C4-2B (cell line): ENCODE data around the gene UQCRC2.

Experiments
- H3K27ac ChIP-seq: fragments of 450-650 bp; 2 replicates; pipeline ENCODE4 v1.5.1; 2017
- CTCF ChIP-seq: fragments of 450-650 bp; conservative IDR thresholded peaks from 2 replicates; pipeline ENCODE4 v1.5.1; 2017; ENCODE audit warnings: mild to moderate bottlenecking
- ZFX ChIP-seq: fragments of 450-650 bp; IDR thresholded peaks from 2 replicates; pipeline ENCODE4 v1.6.1; 2017

UQCRC2 gene

GRCh38 chr16:21949713-21950260 lies 3.4 kb upstream of the UQCRC2 start:
- no peak for TF ChIP-seq ZFX
- no peak for TF ChIP-seq CTCF
- no peak overlapping the region for H3K27ac ChIP-seq

DNA sequence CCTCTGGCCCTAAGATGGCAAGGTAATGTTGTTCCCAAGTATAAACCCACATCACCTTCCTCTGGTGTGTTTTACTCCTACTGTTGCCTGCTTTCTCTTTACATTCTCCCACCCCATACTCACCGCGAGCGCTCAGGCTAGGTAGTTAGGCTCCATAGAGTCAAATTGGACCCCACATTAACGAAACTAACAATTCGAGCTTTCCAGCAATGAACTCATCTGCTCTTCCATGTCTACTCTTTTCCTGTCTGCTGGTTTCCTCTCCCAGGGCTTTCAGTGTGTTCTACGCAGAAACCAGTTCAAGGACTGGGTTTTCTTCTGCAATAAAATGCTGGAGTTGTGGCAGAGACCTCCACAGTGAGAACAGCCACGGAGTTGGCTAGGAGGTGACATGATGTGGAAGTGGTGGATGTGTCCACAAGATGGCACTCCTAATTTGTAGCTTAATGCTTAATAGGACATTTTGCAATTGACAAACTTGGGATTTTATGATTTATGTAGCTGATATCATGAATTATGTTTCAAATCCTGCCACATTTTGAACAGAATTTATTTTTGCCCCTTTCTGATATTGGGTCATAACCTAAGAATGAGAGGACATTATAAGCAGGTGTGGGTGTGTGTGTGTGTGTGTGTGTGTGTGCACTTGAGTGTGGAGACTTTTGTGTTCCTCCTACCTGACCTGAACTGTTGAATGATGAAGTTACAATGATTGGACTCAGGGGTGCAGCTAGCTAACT lies 2.2 kb upstream of the UQCRC2 start:
- peak; percentile 75 for TF ChIP-seq CTCF
- no peak for TF ChIP-seq ZFX

DNA sequence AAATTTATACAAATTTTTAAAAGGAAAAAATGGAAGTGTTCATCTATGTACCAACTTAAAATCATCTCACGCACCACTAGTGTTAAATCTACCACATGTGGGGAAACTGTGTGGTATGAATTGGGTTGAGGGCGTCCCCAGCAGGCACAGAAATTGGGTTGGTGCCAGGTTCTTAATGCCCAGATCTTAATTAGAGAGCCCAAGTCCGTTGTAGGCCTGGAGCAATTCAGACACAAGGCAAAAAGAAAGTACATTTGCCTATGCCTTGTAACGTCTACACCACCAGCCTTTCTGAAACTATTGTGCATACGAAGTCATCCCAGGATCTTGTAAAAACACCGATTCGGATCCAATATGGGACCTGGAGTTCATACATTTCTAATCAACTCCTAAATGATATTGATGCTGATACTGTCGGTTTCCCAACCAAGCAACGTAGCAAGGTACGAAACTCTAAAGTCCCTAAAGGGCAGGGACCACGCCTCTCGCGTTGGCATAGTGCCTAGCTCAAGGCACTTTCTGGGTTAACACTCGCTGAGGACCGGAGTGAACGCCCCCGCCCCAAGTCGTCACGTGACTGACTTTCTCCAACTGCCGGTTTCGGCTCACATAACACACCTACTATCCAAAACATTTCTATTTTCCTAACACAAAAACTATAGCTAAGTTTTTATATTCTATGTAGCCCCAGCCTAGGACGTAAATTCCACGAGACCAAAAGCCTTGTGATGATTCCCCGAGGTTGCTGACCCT lies 945 bp upstream of the UQCRC2 start:
- no peak for TF ChIP-seq CTCF
- TF ChIP-seq ZFX, result no peak; the same call in 1 of the 2 replicates
- H3K27ac ChIP-seq, result peak overlapping the region; percentile 91

More for the DNA sequence above, 2.2 kb upstream of the UQCRC2 start:
- no peak overlapping the region for H3K27ac ChIP-seq

GRCh38 chr16:21953541-21953902 lies 361 bp downstream of the UQCRC2 start:
- no peak for TF ChIP-seq CTCF
- peak; percentile 46 for TF ChIP-seq ZFX
- peak overlapping the region; percentile 91 for H3K27ac ChIP-seq

- H3K27ac ChIP-seq, result no peak overlapping the region
- TF ChIP-seq CTCF (no peak), ZFX (no peak)
These were observed 4.7 kb downstream of the UQCRC2 start for GRCh38 chr16:21957714-21958346.

GRCh38 chr16:21959050-21959449 lies 5.9 kb downstream of the UQCRC2 start:
- H3K27ac ChIP-seq, result no peak overlapping the region
- no peak for TF ChIP-seq CTCF
- no peak for TF ChIP-seq ZFX
